Activated CD4-positive, alpha-beta memory T cell treated with anti-CD3 and anti-CD28 coated beads for 36 hours (primary cell): Measurements from ENCODE around the gene AAGAB. TPM values are rescaled to one million over a fixed set of nuclear protein-coding genes. Genes with fewer than 3 reads are reported as not detected.

Experiments
- CTCF ChIA-PET: fragments of 350-600 bp; sonication (Branson Sonifier 250); formaldehyde crosslinking; loops from one replicate; lab custom pipeline; 2021; ENCODE audit warnings: antibody characterized with exemption, inconsistent platforms; lab: Charles Lee
- POLR2A ChIA-PET: fragments of 350-600 bp; sonication (Branson Sonifier 250); formaldehyde crosslinking; loops from one replicate; lab custom pipeline; 2021; ENCODE audit warnings: antibody characterized with exemption; lab: Charles Lee
- DNase-seq: peaks from one replicate; pipeline ENCODE4 v3.0.0-alpha.2; 2020
- H3K27ac Mint-ChIP-seq: one replicate; pipeline ENCODE4 v1.8.0; 2021; ENCODE audit warnings: mixed read lengths
- H3K27me3 Mint-ChIP-seq: one replicate; pipeline ENCODE4 v1.8.0; 2021; ENCODE audit warnings: mixed read lengths
- H3K36me3 Mint-ChIP-seq: one replicate; pipeline ENCODE4 v1.8.0; 2021; ENCODE audit warnings: mixed read lengths
- H3K4me1 Mint-ChIP-seq: one replicate; pipeline ENCODE4 v1.8.0; 2021; ENCODE audit warnings: low read depth, mixed read lengths
- H3K4me3 Mint-ChIP-seq: one replicate; pipeline ENCODE4 v1.8.0; 2021; ENCODE audit warnings: mild to moderate bottlenecking, mixed read lengths
- H3K9me3 Mint-ChIP-seq: one replicate; pipeline ENCODE4 v1.8.0; 2021; ENCODE audit warnings: mixed read lengths
- intact Hi-C: fragments of 100-400 bp; cut with micrococcal nuclease; formaldehyde crosslinking; loops from one replicate; pipeline ENCODE4 v1.15.1; 2023
- total RNA-seq, 2 experiments: library from RNA; stranded (reverse); gene quantifications; one replicate each; pipeline ENCODE4 v1.2.3, GENCODE V29; 2021

The AAGAB gene
- total RNA-seq, 2 experiments from 2014 or later: 52.3 to 57.0 TPM

- no peak overlapping the region for H3K4me3 Mint-ChIP-seq
- POLR2A ChIA-PET: interaction anchor here (0.9 to 2.1 kb wide), 7 partner anchors 40 to 109 kb away, joined by 3 to 7 read pairs (median 4); partner anchors contain the start of gene SMAD3
- no peaks in the 10 kb centered on the region for H3K9me3 Mint-ChIP-seq
- peaks cover 46% of the 10 kb centered on the region for H3K36me3 Mint-ChIP-seq
- peaks cover 70% of the 10 kb centered on the region for H3K4me1 Mint-ChIP-seq
- intact Hi-C loops: loop anchor here (1.0 to 5.0 kb wide), 6 partner anchors 25 to 106 kb away; no protein-coding TSS in a partner anchor
- peak; percentile 78 for DNase-seq
- H3K27me3 Mint-ChIP-seq: no peaks in the 10 kb centered on the region
- CTCF ChIA-PET: interaction anchor here (1.0 to 1.4 kb wide), 3 partner anchors 68 to 229 kb away, joined by 3 to 9 read pairs (median 4); no protein-coding TSS in a partner anchor
- H3K27ac Mint-ChIP-seq: peak overlapping the region; percentile 79
Observed at GRCh38 chr15:67174864-67175573, 79.4 kb downstream of the AAGAB start.

DNA sequence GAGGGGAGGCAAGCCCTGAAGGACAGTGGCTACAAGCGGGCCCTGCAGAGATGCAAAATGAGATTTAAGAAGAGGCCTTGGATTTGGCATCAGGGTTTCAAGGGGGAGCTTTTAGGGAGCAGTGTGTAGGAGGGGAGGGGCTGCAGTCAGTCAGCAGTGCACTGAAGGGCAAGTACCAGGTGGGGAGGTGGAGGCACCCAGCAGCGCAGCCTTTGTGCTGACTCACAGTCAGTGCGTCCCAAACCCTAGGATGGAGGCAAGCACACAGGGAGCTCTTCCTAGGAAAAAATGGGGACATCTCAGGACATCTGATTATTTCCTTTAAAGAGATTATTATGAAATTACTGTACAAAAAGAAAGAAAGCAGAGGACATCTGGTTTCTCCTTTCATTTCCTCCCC is 80.0 kb downstream of the AAGAB start:
- CTCF ChIA-PET: interaction anchor here (1.1 kb wide), 1 partner anchor 68 kb away, joined by 3 read pairs; no protein-coding TSS in a partner anchor
- peaks cover 75% of the 10 kb centered on the region for H3K4me1 Mint-ChIP-seq
- POLR2A ChIA-PET: interaction anchor here (0.9 to 2.1 kb wide), 7 partner anchors 40 to 109 kb away, joined by 3 to 7 read pairs (median 4); partner anchors contain the start of gene SMAD3
- H3K4me3 Mint-ChIP-seq: no peak overlapping the region
- DNase-seq: no peak
- intact Hi-C loops: loop anchor here (2.0 kb wide), 1 partner anchor 106 kb away; no protein-coding TSS in a partner anchor
- H3K27me3 Mint-ChIP-seq: no peaks in the 10 kb centered on the region
- H3K36me3 Mint-ChIP-seq: peaks cover 41% of the 10 kb centered on the region
- no peaks in the 10 kb centered on the region for H3K9me3 Mint-ChIP-seq
- peak overlapping the region; percentile 79 for H3K27ac Mint-ChIP-seq

GRCh38 chr15:67173786-67174185 is 80.7 kb downstream of the AAGAB start:
- Mint-ChIP-seq H3K9me3 (no peaks in the 10 kb centered on the region), H3K27me3 (no peaks in the 10 kb centered on the region), H3K4me3 (no peak overlapping the region), H3K4me1 (peaks cover 73% of the 10 kb centered on the region), H3K27ac (peak overlapping the region; percentile 79), H3K36me3 (peaks cover 42% of the 10 kb centered on the region)
- intact Hi-C loops: loop anchor here (2.0 kb wide), 1 partner anchor 105 kb away; no protein-coding TSS in a partner anchor
- CTCF ChIA-PET: no interaction called here
- no peak for DNase-seq
- POLR2A ChIA-PET: interaction anchor here (1.5 kb wide), 1 partner anchor 71 kb away, joined by 4 read pairs; no protein-coding TSS in a partner anchor

- Mint-ChIP-seq H3K36me3 (peaks cover 47% of the 10 kb centered on the region), H3K4me3 (no peak overlapping the region), H3K27ac (peak overlapping the region; percentile 84), H3K4me1 (peaks cover 77% of the 10 kb centered on the region), H3K9me3 (no peaks in the 10 kb centered on the region), H3K27me3 (no peaks in the 10 kb centered on the region)
- intact Hi-C loops: no loop called here
- POLR2A ChIA-PET: no interaction called here
- CTCF ChIA-PET: no interaction called here
- no peak for DNase-seq
Observed at GRCh38 chr15:67173005-67173404, 81.5 kb downstream of the AAGAB start.

- intact Hi-C loops: no loop called here
Observed at GRCh38 chr15:67172172-67172571, 82.3 kb downstream of the AAGAB start.

GRCh38 chr15:67171471-67171870 is 83.0 kb downstream of the AAGAB start:
- H3K9me3 Mint-ChIP-seq: no peaks in the 10 kb centered on the region
- intact Hi-C loops: no loop called here
- CTCF ChIA-PET: no interaction called here
- H3K27ac Mint-ChIP-seq: peak overlapping the region; percentile 84
- H3K36me3 Mint-ChIP-seq: peaks cover 47% of the 10 kb centered on the region
- no peak for DNase-seq
- H3K4me3 Mint-ChIP-seq: no peak overlapping the region
- no peaks in the 10 kb centered on the region for H3K27me3 Mint-ChIP-seq
- POLR2A ChIA-PET: no interaction called here
- peaks cover 71% of the 10 kb centered on the region for H3K4me1 Mint-ChIP-seq

More at GRCh38 chr15:67172172-67172571, 82.3 kb downstream of the AAGAB start:
- peak overlapping the region; percentile 84 for H3K27ac Mint-ChIP-seq
- peaks cover 47% of the 10 kb centered on the region for H3K36me3 Mint-ChIP-seq
- peak; percentile 73 for DNase-seq
- H3K4me3 Mint-ChIP-seq: no peak overlapping the region
- ChIA-PET CTCF (no interaction called here), POLR2A (no interaction called here)
- no peaks in the 10 kb centered on the region for H3K27me3 Mint-ChIP-seq
- peaks cover 77% of the 10 kb centered on the region for H3K4me1 Mint-ChIP-seq
- no peaks in the 10 kb centered on the region for H3K9me3 Mint-ChIP-seq

GRCh38 chr15:67170143-67170925 is 84.1 kb downstream of the AAGAB start:
- peaks cover 45% of the 10 kb centered on the region for H3K36me3 Mint-ChIP-seq
- no peak for DNase-seq
- H3K4me1 Mint-ChIP-seq: peaks cover 60% of the 10 kb centered on the region
- ChIA-PET CTCF (no interaction called here), POLR2A (no interaction called here)
- intact Hi-C loops: no loop called here
- H3K27me3 Mint-ChIP-seq: no peaks in the 10 kb centered on the region
- H3K4me3 Mint-ChIP-seq: no peak overlapping the region
- peak overlapping the region; percentile 64 for H3K27ac Mint-ChIP-seq
- H3K9me3 Mint-ChIP-seq: no peaks in the 10 kb centered on the region

DNA sequence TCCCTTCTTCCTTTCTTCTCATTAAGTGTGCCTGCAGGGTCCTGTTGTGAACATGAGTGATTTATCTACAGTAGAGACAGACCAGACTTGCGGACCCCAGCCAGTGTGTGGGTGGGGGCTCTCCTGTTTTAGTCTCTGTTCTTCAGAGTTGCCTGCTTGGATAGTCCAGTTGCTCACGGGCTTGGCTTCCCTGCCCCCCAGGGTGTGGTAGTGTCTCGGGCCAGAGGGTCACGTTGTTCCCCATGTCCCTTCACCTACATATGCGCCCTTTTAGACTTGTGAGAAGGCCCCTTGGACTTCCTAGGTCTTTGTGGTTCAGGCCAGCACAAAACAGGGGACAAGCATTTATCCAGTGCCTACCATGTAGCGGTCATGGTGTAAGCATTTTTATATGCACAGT is 85.8 kb downstream of the AAGAB start:
- ChIA-PET POLR2A (no interaction called here), CTCF (no interaction called here)
- no peak overlapping the region for H3K27ac Mint-ChIP-seq
- peaks cover 43% of the 10 kb centered on the region for H3K4me1 Mint-ChIP-seq
- peaks cover 45% of the 10 kb centered on the region for H3K36me3 Mint-ChIP-seq
- H3K9me3 Mint-ChIP-seq: no peaks in the 10 kb centered on the region
- no peak overlapping the region for H3K4me3 Mint-ChIP-seq
- intact Hi-C loops: no loop called here
- no peak for DNase-seq
- H3K27me3 Mint-ChIP-seq: no peaks in the 10 kb centered on the region

DNA sequence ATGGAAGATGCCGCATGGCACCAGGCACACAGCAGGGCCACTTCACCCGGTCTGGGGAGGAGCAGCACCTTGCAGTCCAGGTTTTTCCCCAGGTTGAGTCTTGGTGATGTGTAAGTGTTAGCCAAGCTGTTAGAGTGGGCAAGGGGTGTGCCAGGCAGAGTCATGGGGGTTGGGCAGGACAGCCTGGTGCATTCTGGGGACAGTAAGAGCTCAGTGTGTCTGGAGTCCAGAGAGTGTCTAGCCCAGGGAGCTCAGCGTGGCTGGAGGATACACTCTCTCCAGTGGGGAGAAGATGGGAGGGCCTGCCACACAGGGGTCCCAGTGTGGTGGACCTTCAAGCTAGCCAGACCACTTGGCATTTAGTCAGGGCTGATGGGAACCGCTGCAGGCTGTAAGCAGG is 87.4 kb downstream of the AAGAB start:
- CTCF ChIA-PET: no interaction called here
- Mint-ChIP-seq H3K27ac (peak overlapping the region; percentile 21), H3K4me1 (peaks cover 30% of the 10 kb centered on the region), H3K9me3 (no peaks in the 10 kb centered on the region), H3K4me3 (no peak overlapping the region), H3K36me3 (peaks cover 37% of the 10 kb centered on the region), H3K27me3 (no peaks in the 10 kb centered on the region)
- intact Hi-C loops: no loop called here
- DNase-seq: no peak
- POLR2A ChIA-PET: interaction anchor here (0.6 kb wide), 1 partner anchor 34 kb away, joined by 4 read pairs; no protein-coding TSS in a partner anchor

DNA sequence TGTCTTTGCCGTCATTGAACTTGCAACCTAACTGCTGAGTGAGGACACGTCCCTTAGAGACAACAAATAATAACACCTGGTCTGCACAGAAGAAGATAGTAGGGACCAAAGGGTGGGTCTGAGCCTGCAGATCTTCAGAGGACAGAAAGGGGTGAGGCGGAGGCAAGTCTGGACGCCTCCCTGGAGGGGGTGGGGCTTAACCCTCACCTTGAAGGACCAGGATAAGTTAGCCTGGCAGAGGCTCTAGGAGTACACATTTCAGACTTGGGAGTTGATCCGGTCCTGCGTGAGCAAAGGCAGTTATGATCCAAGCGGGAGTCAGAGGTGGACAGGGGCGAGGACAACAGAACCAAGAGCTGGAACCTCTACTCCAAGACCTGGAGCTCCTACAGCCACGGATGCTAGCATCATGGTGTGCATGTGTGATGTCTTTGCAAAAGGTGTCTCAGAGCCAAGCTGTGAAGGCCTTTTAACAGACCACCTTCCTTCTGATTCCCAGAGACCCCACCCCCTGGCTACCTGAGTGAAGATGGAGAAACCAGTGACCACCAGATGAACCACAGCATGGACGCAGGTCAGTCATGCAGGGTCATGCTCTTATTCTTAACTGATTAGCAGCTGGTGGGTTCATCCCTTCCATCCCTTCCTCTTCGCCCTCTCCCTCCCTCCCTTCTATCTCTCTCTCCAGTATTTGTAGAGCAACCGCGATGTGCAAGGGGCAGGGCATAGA is 88.0 kb downstream of the AAGAB start:
- peaks cover 28% of the 10 kb centered on the region for H3K4me1 Mint-ChIP-seq
- POLR2A ChIA-PET: no interaction called here
- intact Hi-C loops: no loop called here
- no peaks in the 10 kb centered on the region for H3K27me3 Mint-ChIP-seq
- peak overlapping the region; percentile 21 for H3K27ac Mint-ChIP-seq
- no peak overlapping the region for H3K4me3 Mint-ChIP-seq
- no peak for DNase-seq
- peaks cover 35% of the 10 kb centered on the region for H3K36me3 Mint-ChIP-seq
- H3K9me3 Mint-ChIP-seq: no peaks in the 10 kb centered on the region
- CTCF ChIA-PET: no interaction called here

GRCh38 chr15:67165254-67166253 is 88.9 kb downstream of the AAGAB start:
- intact Hi-C loops: no loop called here
- ChIA-PET POLR2A (interaction anchor here (1.2 kb wide), 1 partner anchor 31 kb away, joined by 3 read pairs; no protein-coding TSS in a partner anchor), CTCF (no interaction called here)
- Mint-ChIP-seq H3K4me1 (peaks cover 29% of the 10 kb centered on the region), H3K4me3 (no peak overlapping the region), H3K9me3 (no peaks in the 10 kb centered on the region), H3K36me3 (peaks cover 27% of the 10 kb centered on the region), H3K27ac (no peak overlapping the region), H3K27me3 (no peaks in the 10 kb centered on the region)
- no peak for DNase-seq
